DMS 273 treated with DMSO at 0.1 percent for 48 hours (cell line): Measurements from ENCODE around the gene IL6R.

Experiments
- DNase-seq: peaks from one replicate; lab custom pipeline; 2025; lab: John Stamatoyannopoulos, UW

IL6R gene

GRCh38 chr1:154427173-154428139 lies 22.3 kb downstream of the IL6R start:
- DNase-seq: no peak

GRCh38 chr1:154429118-154429517 lies 24.0 kb downstream of the IL6R start:
- no peak for DNase-seq

- no peak for DNase-seq
These were observed 24.9 kb downstream of the IL6R start for GRCh38 chr1:154429841-154430611.

GRCh38 chr1:154430903-154431302 lies 25.8 kb downstream of the IL6R start:
- no peak for DNase-seq

GRCh38 chr1:154431586-154432373 lies 26.6 kb downstream of the IL6R start:
- DNase-seq: no peak

GRCh38 chr1:154433161-154433764 lies 28.1 kb downstream of the IL6R start:
- DNase-seq: no peak

GRCh38 chr1:154434346-154435085 lies 29.4 kb downstream of the IL6R start:
- DNase-seq: no peak

GRCh38 chr1:154435599-154436200 lies 30.6 kb downstream of the IL6R start:
- DNase-seq: no peak

GRCh38 chr1:154436433-154436832 lies 31.3 kb downstream of the IL6R start:
- no peak for DNase-seq

- DNase-seq: no peak
These were observed 35.1 kb downstream of the IL6R start for GRCh38 chr1:154440036-154440804.

GRCh38 chr1:154441241-154441888 lies 36.2 kb downstream of the IL6R start:
- no peak for DNase-seq

GRCh38 chr1:154442006-154442740 lies 37.0 kb downstream of the IL6R start:
- DNase-seq: no peak

GRCh38 chr1:154443274-154444013 lies 38.3 kb downstream of the IL6R start:
- DNase-seq: no peak

- no peak for DNase-seq
These were observed 39.9 kb downstream of the IL6R start for GRCh38 chr1:154445040-154445472.

GRCh38 chr1:154446292-154446691 lies 41.1 kb downstream of the IL6R start:
- DNase-seq: no peak

- DNase-seq: no peak
These were observed 41.6 kb downstream of the IL6R start for GRCh38 chr1:154446789-154447188.

GRCh38 chr1:154448331-154448811 lies 43.2 kb downstream of the IL6R start:
- DNase-seq: no peak

- no peak for DNase-seq
These were observed 48.0 kb downstream of the IL6R start for GRCh38 chr1:154453161-154453560.
